Right lobe of liver (tissue), 6 donors: ENCODE measurements around the gene RSF1. TPM values are rescaled to one million over a fixed set of nuclear protein-coding genes. Genes with fewer than 3 reads are reported as not detected.

Source experiments
- ATAC-seq, 4 donors: fragments of 200-7000 bp; cut with Tn5 transposase; one replicate each; pipeline ENCODE4 v1.9.1; 2020; ENCODE audit warnings: mild to moderate bottlenecking in 4 of 4, moderate library complexity in 4 of 4
- DNase-seq, 3 donors: peaks; one replicate each; pipeline ENCODE4 v3.0.0-alpha.2; 2020
- H3K27ac ChIP-seq, 3 donors: fragments of 200-600 bp; one replicate each; pipeline ENCODE4 v1.8.0; 2022
- H3K27me3 ChIP-seq, 2 donors: fragments of 200-600 bp; one replicate each; pipeline ENCODE4 v1.8.0; 2022
- H3K36me3 ChIP-seq, 4 donors: fragments of 200-600 bp; sonication (generic) in 1 of 4; one replicate each; pipeline versions ENCODE4 v1.5.1 to v1.8.0; 2017 to 2022; ENCODE audit warnings: control low read depth in 1 of 4
- H3K4me1 ChIP-seq, 4 donors: fragments of 200-600 bp; sonication (generic) in 1 of 4; one replicate each; pipeline versions ENCODE4 v1.5.1 to v1.8.0; 2017 to 2022; ENCODE audit warnings: control low read depth in 1 of 4
- H3K4me3 ChIP-seq, 3 donors: fragments of 200-600 bp; one replicate each; pipeline ENCODE4 v1.8.0; 2022
- H3K9me3 ChIP-seq, 4 donors: fragments of 200-600 bp; sonication (generic) in 1 of 4; one replicate each; pipeline versions ENCODE4 v1.5.1 to v1.8.0; 2017 to 2022; ENCODE audit warnings: control low read depth in 1 of 4
- CTCF ChIP-seq, 4 donors: fragments of 200-600 bp in 3 of 4; fragments of 450-650 bp in 1 of 4; IDR thresholded peaks; one replicate each; pipeline versions ENCODE4 v1.5.1 to v1.8.0; 2016 to 2022; ENCODE audit warnings: antibody characterized with exemption in 4 of 4, mild to moderate bottlenecking in 2 of 4
- POLR2A ChIP-seq: fragments of 450-650 bp; IDR thresholded peaks from one replicate; pipeline ENCODE4 v1.6.1; 2017; ENCODE audit warnings: antibody characterized with exemption, mild to moderate bottlenecking
- WGBS: methylation state at CpG from one replicate; pipeline ENCODE4 v1.1.6; 2018; ENCODE audit warnings: low coverage, low lambda C conversion rate; ENCODE audit not compliant: insufficient coverage; ENCODE audit errors: missing lambda C conversion rate; 5-methylcytosine and 5-hydroxymethylcytosine counted together
- intact Hi-C, 2 donors: fragments of 100-400 bp; cut with DNase I; formaldehyde crosslinking; loops; one replicate each; pipeline versions ENCODE4 v1.11.2 to v1.14.1; 2022
- total RNA-seq, 6 experiments: library from RNA; depleted of rRNA in 2 of 6; stranded (reverse); fragments of >200 nt in 2 of 6; fragmentation: NEBNext Ultra II Directional in 3 of 6; extraction: Animal tissue kit (Norgen Biotek cat#: 25700) in 3 of 6; gene quantifications; one replicate each; pipeline versions ENCODE4 v1.1.0 to v1.2.4, GENCODE V29; 2016 to 2023
- donor health status: DM: no; HTN: yes; CAD: no.
- donor health status: DM: no; HTN: no; CAD: no.
- donor health status: DM: no; HTN: no; CAD: no.
- donor health status: DM: no; HTN: yes; CAD: no.
- donor health status: DM: no; HTN: yes; CAD: no.

The RSF1 gene
- total RNA-seq, 6 experiments from 2014 or later: 8.4 to 23.0 (median 20.6) TPM

GRCh38 chr11:77791301-77791700 is 29.2 kb downstream of the RSF1 start:
- intact Hi-C loops: no loop called here
- Histone ChIP-seq H3K9me3 (no peaks in the 10 kb centered on the region), H3K4me1 (no peaks in the 10 kb centered on the region), H3K27ac (no peak overlapping the region), H3K4me3 (no peak overlapping the region), H3K36me3 (no peaks in the 10 kb centered on the region), H3K27me3 (no peaks in the 10 kb centered on the region)
- 91% methylated on average over 2 of the region's 4 CpGs for WGBS
- DNase-seq: no peak
- TF ChIP-seq CTCF (IDR thresholded peaks at IDR 0.05): no peak
- no peak for TF ChIP-seq POLR2A
- no peak for ATAC-seq

GRCh38 chr11:77789731-77790476 is 30.6 kb downstream of the RSF1 start:
- WGBS: 100% methylated on average over 5 of the region's 5 CpGs
- Histone ChIP-seq H3K27ac (no peak overlapping the region), H3K9me3 (no peaks in the 10 kb centered on the region), H3K4me1 (peaks cover 0 to 5% (median 1%) of the 10 kb centered on the region in 4 donors), H3K27me3 (no peaks in the 10 kb centered on the region), H3K36me3 (no peaks in the 10 kb centered on the region), H3K4me3 (no peak overlapping the region)
- TF ChIP-seq POLR2A: no peak
- TF ChIP-seq CTCF (IDR thresholded peaks at IDR 0.05): no peak
- DNase-seq (no peak), ATAC-seq (no peak)
- intact Hi-C loops: no loop called here

GRCh38 chr11:77789061-77789730 is 31.3 kb downstream of the RSF1 start:
- Histone ChIP-seq H3K36me3 (no peaks in the 10 kb centered on the region), H3K4me3 (no peak overlapping the region), H3K9me3 (no peaks in the 10 kb centered on the region), H3K4me1 (peaks cover 0 to 12% (median 2%) of the 10 kb centered on the region in 4 donors), H3K27me3 (no peaks in the 10 kb centered on the region), H3K27ac (no peak overlapping the region)
- 70% methylated on average over 4 of the region's 11 CpGs for WGBS
- peak in 2 of 4 donors; percentile 28 to 49 for ATAC-seq
- intact Hi-C loops: no loop called here
- DNase-seq: no peak
- TF ChIP-seq CTCF (IDR thresholded peaks at IDR 0.05): no peak
- TF ChIP-seq POLR2A: no peak

GRCh38 chr11:77784572-77784971 is 36.0 kb downstream of the RSF1 start:
- ATAC-seq: peak; percentile 75 to 87 (median 82)

More at GRCh38 chr11:77784572-77784971, 36.0 kb downstream of the RSF1 start:
- no peaks in the 10 kb centered on the region for H3K27me3 ChIP-seq
- WGBS: 38% methylated on average over 3 of the region's 3 CpGs
- no peak overlapping the region for H3K27ac ChIP-seq
- no peak for DNase-seq
- TF ChIP-seq CTCF (IDR thresholded peaks at IDR 0.05) (no peak), POLR2A (no peak)
- no peaks in the 10 kb centered on the region for H3K36me3 ChIP-seq
- intact Hi-C loops: no loop called here
- peaks cover 0 to 15% (median 2%) of the 10 kb centered on the region in 4 donors for H3K4me1 ChIP-seq
- H3K9me3 ChIP-seq: no peaks in the 10 kb centered on the region
- H3K4me3 ChIP-seq: no peak overlapping the region
